ENCODE results near the gene CFD. TPM values are rescaled to one million over a fixed set of nuclear protein-coding genes. Genes with fewer than 3 reads are reported as not detected.

Gene CFD
- polyA plus RNA-seq (3.8 and 5.3 TPM in 2 replicates), polyA minus RNA-seq (1.2 TPM in 1 of 2 replicates, not detected in the other)

GRCh38 chr19:858868-859843, at the start of gene CFD:
CFD (plus strand) TSS chr19:859664; CDS start chr19:859690, 26 bp downstream.
- H3K9me2 ChIP-seq (ENCODE audit: insufficient read depth, low read length): no peaks in the 10 kb centered on the region
- H4K20me1 ChIP-seq (ENCODE audit: insufficient read depth): no peaks in the 10 kb centered on the region
- H3K27ac ChIP-seq (ENCODE audit: low read length): no peak within 1 kb of the TSS
- H3K27me3 ChIP-seq (ENCODE audit: insufficient read depth, low read depth, low read length): peaks cover 36% of the 10 kb centered on the region
- peak within 1 kb of the TSS; percentile 58 for H3K4me3 ChIP-seq (ENCODE audit: low read length)
- no peaks in the 10 kb centered on the region for H3K36me3 ChIP-seq (ENCODE audit: insufficient read depth, low read length)
- no peak within 1 kb of the TSS for H3K9ac ChIP-seq (ENCODE audit: low read length)
- no peak within 1 kb of the TSS for H3K4me2 ChIP-seq (ENCODE audit: low read length)
- TF ChIP-seq POLR2AphosphoS5 (IDR thresholded peaks at IDR 0.05) (no peak), RAD21 (conservative IDR thresholded peaks at IDR 0.05) (no peak), MXI1 (conservative IDR thresholded peaks at IDR 0.05; ENCODE audit: poor library complexity, severe bottlenecking) (no peak), EP300 (conservative IDR thresholded peaks at IDR 0.05; ENCODE audit: poor library complexity, severe bottlenecking) (no peak), SMC3 (conservative IDR thresholded peaks at IDR 0.05; ENCODE audit: poor library complexity) (no peak), TAF1 (IDR thresholded peaks at IDR 0.05; ENCODE audit: low read depth) (no peak), EZH2 (IDR thresholded peaks at IDR 0.05; ENCODE audit: borderline replicate concordance, insufficient read depth, low read length, poor library complexity, severe bottlenecking) (no peak), CTCF (IDR thresholded peaks at IDR 0.05; ENCODE audit: poor library complexity, severe bottlenecking) (no peak)
- H3K79me2 ChIP-seq (replicated peaks; ENCODE audit: insufficient read depth, low read length): no peaks in the 10 kb centered on the region
- no peaks in the 10 kb centered on the region for H3K9me3 ChIP-seq (ENCODE audit: low read length)
- H2AFZ ChIP-seq (ENCODE audit: low read depth, low read length): no peak within 1 kb of the TSS
- H3F3A ChIP-seq (ENCODE audit: insufficient read depth, low read length, poor library complexity, severe bottlenecking): no peaks in the 10 kb centered on the region

GRCh38 chr19:810077-810855, 49.2 kb upstream of the CFD start:
- Histone ChIP-seq H3K4me2 (ENCODE audit: low read length) (no peak overlapping the region), H3F3A (ENCODE audit: insufficient read depth, low read length, poor library complexity, severe bottlenecking) (no peaks in the 10 kb centered on the region), H3K9me3 (ENCODE audit: low read length) (no peaks in the 10 kb centered on the region), H3K36me3 (ENCODE audit: insufficient read depth, low read length) (no peaks in the 10 kb centered on the region), H3K9me2 (ENCODE audit: insufficient read depth, low read length) (no peaks in the 10 kb centered on the region), H4K20me1 (ENCODE audit: insufficient read depth) (peaks cover 11% of the 10 kb centered on the region), H2AFZ (ENCODE audit: low read depth, low read length) (no peak overlapping the region), H3K79me2 (replicated peaks; ENCODE audit: insufficient read depth, low read length) (no peaks in the 10 kb centered on the region), H3K27ac (ENCODE audit: low read length) (no peak overlapping the region), H3K27me3 (ENCODE audit: insufficient read depth, low read depth, low read length) (no peaks in the 10 kb centered on the region), H3K4me3 (ENCODE audit: low read length) (no peak overlapping the region), H3K9ac (ENCODE audit: low read length) (no peak overlapping the region)
- no peak for TF ChIP-seq SMC3 (conservative IDR thresholded peaks at IDR 0.05; ENCODE audit: poor library complexity)
- TF ChIP-seq EZH2 (IDR thresholded peaks at IDR 0.05; ENCODE audit: borderline replicate concordance, insufficient read depth, low read length, poor library complexity, severe bottlenecking): no peak
- TF ChIP-seq MXI1 (conservative IDR thresholded peaks at IDR 0.05; ENCODE audit: poor library complexity, severe bottlenecking): no peak
